DMS114 treated with DMSO at 0.1 percent for 48 hours (cell line): Measurements from ENCODE around the gene SMPD3.

Experiments used
- DNase-seq: peaks from one replicate; lab custom pipeline; 2025; ENCODE audit not compliant: unreplicated experiment; lab: John Stamatoyannopoulos, UW

The SMPD3 gene

DNA sequence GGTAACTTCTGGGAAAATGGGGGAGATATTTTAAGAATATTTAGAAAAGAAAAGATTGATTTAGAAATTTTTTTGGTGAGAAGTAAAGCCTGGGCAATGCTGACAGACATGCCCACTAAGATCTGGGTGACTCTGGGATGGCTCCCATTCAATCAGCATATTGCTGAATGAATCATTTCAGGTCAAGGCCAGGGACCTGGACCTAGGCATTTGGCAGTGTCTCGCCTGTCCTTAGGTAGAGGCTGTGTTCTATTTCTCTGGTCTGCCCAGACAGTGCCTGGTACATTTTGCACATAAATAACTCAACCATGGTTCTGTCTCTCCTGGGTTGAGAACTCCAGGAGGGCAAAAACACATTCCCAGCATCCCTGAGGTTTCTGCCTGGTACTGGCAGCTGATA lies 39.9 kb downstream of the SMPD3 start:
- no peak for DNase-seq

DNA sequence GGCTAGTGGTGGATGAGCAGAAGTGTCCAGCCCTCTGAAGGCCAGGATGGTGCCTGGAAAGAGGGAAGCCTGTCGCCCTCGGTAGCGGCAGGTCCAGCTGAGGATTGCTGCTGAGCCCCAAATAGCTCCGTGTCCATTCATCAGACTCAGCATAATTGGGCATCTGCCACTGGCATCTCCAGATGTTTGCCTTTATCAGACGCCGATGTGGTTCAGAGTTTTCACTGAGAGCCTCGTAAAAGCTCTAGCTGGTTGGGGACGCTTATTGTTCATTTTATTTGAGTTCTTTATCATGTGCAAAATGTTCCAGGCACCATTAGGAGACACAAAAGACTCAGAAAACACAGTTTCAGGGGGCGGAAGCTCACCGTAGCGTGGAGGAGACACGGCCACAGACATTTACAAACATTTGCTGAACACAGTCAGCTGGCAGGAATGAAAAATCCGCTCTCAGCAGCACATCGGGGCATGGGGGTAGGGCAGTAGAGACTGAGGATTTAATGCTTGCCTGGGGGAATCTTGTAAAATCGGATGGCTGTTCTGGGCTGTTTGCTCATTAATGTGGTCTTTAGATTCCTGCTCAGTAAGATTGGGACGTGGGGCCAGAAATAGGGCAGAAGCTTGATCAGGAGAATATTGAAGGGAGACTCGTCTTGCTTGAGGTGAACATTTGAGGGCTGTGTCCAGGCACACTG lies 41.7 kb downstream of the SMPD3 start:
- DNase-seq = no peak

- no peak for DNase-seq
These were observed 43.5 kb downstream of the SMPD3 start for GRCh38 chr16:68404736-68405345.

- no peak for DNase-seq
These were observed 44.6 kb downstream of the SMPD3 start for GRCh38 chr16:68403704-68404103.

GRCh38 chr16:68403177-68403576 lies 45.1 kb downstream of the SMPD3 start:
- no peak for DNase-seq

GRCh38 chr16:68402748-68403040 lies 45.6 kb downstream of the SMPD3 start:
- no peak for DNase-seq

DNA sequence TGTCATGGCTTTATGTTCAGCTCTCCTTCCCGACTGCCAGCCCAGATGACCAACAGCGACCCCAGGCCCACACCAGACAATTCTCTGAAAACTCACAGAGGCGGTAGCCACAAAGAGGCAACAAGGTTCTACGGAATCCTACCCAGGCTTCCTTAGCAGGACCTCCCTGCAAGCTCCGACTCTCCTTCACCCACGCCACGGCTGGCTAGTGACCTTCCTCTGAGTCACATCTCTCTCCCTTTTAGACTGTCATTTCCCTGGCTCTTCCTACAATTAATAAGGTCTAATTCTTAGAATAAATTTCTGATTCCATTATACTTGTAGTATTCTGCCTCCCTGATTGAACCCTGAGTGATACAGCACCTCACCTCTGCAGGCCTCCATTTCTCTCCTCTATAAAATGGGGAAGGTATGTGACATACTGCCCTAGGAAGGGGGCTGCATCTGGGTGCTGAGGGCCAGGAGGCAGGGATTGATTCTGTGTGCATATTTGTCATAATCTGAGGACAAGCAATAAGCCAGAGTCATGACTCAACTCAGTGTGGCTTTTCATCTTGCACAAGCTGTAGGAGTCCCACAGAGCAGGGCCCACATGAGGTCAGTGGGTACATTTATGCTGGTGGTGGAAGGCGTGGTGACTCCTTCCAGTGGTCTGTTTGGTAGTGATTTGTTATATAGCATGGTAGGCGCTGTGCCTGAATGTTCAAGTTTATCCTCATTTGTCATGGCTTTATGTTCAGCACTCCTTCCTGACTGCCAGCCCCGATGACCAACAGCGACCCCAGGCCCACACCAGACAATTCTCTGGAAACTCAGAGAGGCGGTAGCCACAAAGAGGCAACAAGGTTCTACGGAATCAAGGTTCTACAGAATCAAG lies 46.2 kb downstream of the SMPD3 start:
- DNase-seq = no peak

GRCh38 chr16:68400924-68401460 lies 47.3 kb downstream of the SMPD3 start:
- DNase-seq = no peak

DNA sequence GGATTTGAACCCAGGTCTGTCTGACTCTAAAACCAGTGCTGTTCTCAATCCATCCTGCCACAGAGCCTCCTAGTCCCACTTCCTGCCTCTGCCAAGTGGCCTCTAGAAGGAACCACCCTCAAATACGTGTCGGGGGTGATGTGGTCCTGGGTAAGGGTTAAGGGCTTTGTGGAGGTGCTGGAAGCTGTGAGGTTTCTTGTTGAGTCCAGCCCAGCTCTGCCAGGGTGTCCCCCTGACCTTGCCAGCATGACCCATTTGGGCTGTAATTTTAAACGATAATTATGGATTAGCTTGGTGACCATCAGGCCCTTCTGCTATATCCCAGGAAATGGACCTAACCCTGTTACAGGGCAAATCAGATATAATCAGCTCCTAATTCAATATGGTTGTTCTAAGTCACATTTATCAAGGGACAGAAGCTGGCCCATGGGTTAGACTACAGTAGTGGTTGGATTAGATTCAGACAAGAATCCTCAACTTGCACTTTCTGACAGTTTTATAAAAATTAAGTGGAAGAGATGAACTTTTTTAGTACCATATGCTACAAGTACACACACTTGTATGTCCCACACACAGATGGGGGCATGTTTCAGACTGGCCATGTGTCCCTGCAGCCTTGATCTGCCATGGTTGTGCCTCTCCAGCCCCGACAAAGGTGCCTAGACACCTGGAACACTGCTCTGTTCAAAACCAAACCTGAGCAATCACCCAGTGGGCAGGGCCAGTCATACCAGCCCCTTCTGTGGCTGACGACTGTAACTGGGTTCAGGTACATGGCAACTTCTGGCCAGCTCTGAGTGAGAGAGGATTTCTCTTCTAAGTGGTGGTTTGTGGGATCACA lies 48.0 kb downstream of the SMPD3 start:
- no peak for DNase-seq

GRCh38 chr16:68399456-68399855 lies 48.9 kb downstream of the SMPD3 start:
- DNase-seq = no peak

GRCh38 chr16:68397710-68398201 lies 50.6 kb downstream of the SMPD3 start:
- DNase-seq = no peak

- peak; percentile 26 for DNase-seq
These were observed 51.8 kb downstream of the SMPD3 start for GRCh38 chr16:68396481-68396880.

DNA sequence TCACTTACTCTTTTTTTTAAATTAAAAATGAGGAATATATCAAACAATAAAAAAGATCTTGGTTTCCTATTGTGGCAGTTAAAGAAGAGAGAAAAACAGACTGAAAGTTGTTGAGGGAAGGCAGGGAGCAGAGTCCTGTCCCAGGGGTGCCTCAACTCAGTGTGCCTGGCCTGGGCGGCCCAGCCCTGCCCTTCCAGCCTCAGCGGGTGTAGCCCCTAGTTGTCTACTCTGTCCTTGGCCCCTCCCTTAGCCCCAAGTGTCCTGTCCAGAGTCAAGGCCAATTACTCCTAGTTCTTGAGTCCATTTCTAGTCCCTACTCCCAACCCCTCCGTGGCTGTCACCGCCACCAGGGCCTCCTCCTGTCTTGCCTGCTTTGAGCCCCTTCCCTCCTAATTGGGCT lies 52.5 kb downstream of the SMPD3 start:
- DNase-seq = no peak

DNA sequence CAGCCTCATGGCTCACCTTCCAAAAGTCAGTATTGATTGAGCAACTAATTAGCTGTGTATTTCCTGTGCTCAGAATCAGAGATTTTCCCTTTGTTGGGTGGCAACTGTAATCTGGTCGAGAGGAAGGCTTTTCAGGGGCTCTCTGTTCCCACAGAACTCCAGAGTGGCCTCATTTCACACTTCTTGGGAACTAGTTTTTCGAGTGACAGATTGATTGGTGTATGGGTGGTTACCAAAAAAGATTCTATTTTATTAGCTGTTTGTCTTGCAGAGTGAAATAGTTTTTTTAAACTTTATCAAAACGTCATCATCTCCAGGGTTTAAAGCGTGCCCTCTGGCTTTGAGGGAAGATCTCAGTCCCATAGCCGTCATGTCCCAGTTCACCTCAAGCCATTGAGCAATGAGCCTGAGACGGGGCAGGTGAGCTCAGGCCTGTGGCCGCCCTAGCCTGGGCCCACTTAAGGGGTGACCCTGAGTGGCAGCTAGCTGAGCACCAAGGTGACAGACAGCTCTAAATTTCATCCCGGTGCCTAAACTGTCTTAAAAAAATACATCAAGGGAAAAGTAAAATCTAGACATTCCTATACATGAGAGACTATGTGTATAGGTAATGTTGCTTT lies 53.0 kb downstream of the SMPD3 start:
- no peak for DNase-seq

DNA sequence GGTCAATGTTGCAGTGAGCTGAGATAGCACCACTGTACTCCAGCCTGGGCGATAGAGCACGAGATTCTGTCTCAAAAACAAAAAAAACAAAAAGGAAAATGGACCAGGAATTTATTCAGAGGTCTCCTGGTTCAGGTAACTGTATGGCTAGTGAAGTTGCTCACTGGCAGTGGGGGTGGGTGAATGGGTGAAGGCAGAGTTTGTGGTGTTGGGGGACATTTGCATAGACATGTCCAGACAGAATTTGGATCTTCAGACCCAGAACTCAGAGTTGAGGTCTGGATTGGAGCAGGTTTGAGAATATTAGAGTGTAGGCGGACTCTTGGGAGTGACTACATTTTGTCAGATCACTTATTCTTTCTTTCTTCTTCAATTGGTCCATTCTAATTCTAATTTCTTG lies 55.0 kb downstream of the SMPD3 start:
- no peak for DNase-seq

DNA sequence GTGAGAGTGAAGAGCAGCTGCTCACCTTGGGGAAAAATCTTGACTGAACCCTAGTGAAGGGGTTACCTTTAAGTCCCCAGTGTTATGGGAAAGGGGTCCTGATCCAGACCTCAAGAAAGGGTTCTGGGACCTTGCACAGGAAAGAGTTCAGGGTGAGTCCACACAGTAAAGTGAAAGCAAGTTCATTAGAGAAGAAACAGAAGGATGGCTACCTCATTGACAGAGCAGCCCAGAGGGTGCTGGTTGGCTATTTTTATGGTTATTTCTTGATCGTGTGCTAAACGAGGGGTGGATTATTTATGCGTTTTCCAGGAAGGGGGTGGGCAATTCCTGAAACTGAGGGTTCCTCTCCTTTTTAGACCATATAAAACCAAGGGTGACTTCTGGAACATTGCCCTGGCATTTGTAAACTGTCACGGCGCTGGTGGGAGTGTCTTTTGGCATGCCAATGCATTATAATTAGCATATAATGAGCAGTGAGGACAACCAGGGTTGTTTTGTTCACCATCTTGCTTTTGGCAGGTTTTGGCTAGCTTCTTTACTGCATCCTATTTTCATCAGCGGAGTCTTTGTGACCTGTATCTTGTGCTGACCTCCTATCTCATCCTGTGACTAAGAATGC lies 58.4 kb downstream of the SMPD3 start:
- no peak for DNase-seq

DNA sequence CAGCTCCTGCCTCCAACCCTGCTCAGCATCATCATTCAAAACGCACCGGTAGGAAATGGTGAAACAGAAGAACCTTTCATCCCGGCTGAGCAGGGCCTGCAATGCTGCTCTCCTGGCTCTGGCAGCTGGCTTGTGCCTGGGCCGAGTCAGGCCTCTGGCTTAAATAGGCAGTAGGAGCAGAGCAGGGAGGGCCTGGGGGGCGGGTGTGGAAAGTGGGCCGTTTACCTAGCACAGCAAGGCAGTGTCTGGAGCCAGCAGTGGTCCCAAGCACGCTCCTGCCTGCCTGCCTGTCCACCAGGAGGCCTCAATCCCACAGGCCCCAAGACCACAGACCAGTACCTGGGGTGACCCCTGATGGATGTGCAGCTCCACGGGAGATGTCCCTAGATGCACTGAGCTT lies 59.3 kb downstream of the SMPD3 start:
- DNase-seq = no peak

DNA sequence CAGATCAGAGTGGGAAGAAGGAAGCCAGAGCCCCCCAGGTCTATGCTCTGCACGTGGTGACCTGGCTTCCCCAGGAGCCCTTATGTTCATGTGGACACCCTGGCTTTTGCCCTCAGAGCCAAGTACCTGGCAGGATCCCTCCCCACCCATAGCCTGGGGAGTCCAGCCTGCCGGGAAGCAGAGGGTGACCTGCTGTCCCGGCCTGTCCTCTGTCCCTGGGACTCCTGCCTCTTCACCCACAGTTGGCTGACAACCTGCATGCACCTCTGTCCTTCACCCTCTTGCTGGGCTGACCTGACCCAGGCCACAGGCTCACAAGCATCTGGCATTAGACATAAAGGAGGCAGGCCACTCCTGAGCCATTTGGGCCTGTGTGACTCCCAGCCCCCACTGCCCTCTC lies 60.2 kb downstream of the SMPD3 start:
- no peak for DNase-seq

GRCh38 chr16:68387301-68387700 lies 61.0 kb downstream of the SMPD3 start:
- no peak for DNase-seq

GRCh38 chr16:68386628-68387027 lies 61.7 kb downstream of the SMPD3 start:
- DNase-seq = no peak
